ENCODE measurements around the gene CMTM4.

Gene CMTM4

DNA sequence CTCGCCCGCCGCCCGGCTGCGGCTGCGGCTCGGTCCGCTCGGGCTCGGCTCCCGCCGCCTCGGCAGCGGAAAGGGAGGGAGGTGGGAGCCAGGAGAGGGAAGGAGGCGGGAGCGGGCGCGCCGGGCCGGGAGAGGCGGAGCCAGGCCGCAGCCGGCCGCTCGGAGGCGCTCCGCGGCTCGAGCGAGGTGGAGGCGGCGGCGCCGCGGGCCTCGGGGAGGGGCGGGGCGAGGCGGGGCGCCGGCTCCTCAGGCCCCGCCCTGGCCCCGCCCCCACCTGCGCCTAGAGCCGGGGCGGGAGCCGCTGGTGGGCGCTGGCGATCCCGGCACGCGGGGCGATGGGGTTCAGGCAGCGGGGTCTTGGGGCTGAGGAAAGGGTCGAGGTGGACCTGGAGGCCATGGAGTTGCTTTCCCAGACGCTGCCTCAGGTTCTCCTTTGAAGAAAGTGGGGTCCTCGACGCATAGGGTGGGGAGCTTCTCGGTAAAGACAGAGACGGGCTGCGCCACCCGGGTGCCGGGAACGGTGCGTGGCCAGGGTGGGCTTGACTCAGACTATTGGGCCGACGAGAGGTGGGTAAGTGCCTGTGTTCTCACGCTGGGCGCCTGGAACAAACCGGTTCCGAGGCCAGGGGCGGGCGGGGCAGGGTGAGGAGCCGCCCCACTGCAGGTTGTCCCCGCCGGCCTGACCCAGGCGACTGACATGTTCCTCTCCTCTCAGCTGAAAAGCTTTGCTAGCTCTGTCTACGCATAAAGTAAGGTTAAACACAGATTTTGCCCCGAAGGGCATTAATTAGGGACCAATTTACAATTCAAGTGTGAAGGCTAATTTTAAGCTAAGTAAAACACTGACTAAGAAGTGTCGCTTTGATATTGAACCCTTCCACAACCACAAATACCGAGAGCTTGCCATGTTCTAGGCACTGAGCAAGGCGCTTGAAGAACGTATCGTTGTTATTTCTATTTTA, at the start of gene CMTM4:
CMTM4 (minus strand) TSS at position 75 of the 962 bp plus-strand sequence. CDS start 218 bp downstream, outside the sequence.
- CTCF ChIA-PET: interaction anchor here (0.9 to 1.3 kb wide), 4 partner anchors 10 to 171 kb away, joined by 3 to 5 read pairs (median 4); no protein-coding TSS in a partner anchor
- Mint-ChIP-seq H3K4me1 (peaks cover 20% of the 10 kb centered on the region), H3K27me3 (peaks cover 67% of the 10 kb centered on the region), H3K27ac (no peak within 1 kb of the TSS), H3K9me3 (peaks cover 2% of the 10 kb centered on the region), H3K4me3 (peak within 1 kb of the TSS; percentile 72), H3K36me3 (no peaks in the 10 kb centered on the region)
- DNase-seq: peak; percentile 80

DNA sequence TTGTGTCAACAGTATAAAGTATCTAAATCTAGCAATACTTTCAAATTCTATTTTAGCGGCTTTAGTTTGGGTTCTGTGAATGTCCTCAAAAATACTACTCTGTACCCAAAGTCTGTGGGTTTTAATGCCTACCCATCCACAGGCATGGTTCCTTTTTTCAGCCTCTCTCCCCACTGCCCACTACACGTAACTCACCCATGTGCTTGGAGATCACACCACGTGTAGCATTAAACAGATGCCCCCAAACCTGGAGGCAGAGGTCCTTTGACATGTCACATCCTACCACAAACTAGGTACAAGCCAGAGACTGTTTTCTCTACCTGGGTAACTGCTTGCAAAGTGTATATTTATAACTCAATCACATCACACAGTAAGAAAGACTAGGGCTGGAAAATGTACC, 49.5 kb upstream of the CMTM4 start:
- H3K36me3 Mint-ChIP-seq: peaks cover 47% of the 10 kb centered on the region
- no peak overlapping the region for H3K4me3 Mint-ChIP-seq
- CTCF ChIA-PET: interaction anchor here (1.0 to 2.3 kb wide), 2 partner anchors 9 to 95 kb away, joined by 3 to 7 read pairs; no protein-coding TSS in a partner anchor
- H3K27me3 Mint-ChIP-seq: no peaks in the 10 kb centered on the region
- DNase-seq: no peak
- H3K9me3 Mint-ChIP-seq: no peaks in the 10 kb centered on the region
- H3K4me1 Mint-ChIP-seq: peaks cover 48% of the 10 kb centered on the region
- H3K27ac Mint-ChIP-seq: no peak overlapping the region

DNA sequence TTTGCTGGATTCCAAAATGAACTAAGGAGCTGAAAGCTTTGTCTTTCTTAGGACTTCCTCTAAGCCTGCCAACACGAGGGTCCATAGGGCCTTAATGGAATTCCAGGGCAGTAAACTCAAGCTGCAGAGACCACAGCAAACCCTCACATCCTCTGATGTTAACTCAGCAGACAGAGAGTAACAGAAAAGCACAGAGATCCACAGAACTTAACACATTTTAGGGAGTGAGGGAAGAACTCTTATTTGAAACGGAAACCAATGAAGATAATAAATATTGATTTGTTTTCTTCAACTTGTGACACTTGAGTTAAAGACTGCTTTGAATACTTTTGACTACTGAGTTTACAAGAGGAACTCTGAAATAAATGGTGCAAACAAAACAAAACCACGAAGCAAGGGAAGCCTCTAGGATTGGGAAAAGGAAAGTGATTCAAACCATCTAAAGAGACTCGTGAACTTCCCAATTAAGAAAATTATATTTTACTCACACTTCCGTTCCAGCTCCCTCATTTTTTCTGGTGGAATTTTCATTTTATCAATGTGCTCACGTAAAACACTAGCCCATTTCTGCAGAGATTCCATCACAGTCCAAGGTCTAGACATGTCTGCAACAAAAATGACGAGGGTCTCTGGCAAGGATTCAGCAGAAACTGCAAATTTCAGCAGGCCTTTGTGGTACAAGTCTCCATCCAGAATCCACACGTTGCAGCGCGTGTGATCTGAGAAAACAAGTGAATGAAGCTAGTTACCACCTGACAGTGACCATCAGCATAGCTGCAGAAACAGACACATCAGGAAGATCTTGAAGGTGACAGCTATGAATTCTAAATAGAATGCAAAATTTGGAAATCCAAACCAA, 45.6 kb upstream of the CMTM4 start:
- no peak for DNase-seq
- Mint-ChIP-seq H3K4me1 (peaks cover 35% of the 10 kb centered on the region), H3K27ac (no peak overlapping the region), H3K4me3 (no peak overlapping the region), H3K9me3 (no peaks in the 10 kb centered on the region), H3K36me3 (peaks cover 47% of the 10 kb centered on the region), H3K27me3 (no peaks in the 10 kb centered on the region)
- CTCF ChIA-PET: interaction anchor here (1.3 to 6.7 kb wide), 4 partner anchors 10 to 335 kb away, joined by 3 to 85 read pairs (median 32); partner anchors contain the start of gene DYNC1LI2

DNA sequence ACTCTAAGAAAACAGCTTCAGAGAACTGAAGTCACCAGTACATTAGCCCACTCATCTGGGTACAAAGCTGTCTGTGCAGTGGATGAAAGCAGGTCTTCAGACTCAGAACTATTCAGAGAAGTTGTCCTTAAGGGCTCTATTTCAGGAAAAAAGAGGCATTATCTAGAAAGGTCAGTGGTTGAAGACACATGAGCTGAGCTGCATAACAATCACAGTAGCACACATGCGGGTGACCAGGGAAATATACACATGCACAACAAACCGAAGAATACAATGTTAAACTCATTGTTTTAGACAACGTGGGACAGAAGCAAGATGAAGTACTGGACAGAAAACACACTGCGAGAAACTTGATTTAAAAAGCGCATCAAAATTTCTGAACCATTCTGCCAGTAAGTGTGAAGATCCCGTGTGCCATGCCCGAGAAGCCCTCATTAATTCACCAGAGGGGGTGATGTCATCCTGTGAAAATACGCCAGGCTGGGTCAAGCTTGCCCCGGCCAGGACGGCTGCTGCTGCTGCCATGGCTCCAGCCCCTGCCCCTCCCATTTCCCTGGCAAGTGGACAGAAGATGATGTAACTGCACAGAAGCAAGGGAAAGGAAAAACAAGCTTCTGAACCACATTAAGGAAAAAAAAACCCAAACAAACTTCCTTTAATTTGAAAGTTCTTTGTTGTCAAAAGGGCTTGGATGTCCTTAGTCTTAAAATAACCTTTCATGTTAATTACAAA, 44.8 kb upstream of the CMTM4 start:
- CTCF ChIA-PET: interaction anchor here (0.6 to 6.7 kb wide), 10 partner anchors 8 to 336 kb away, joined by 3 to 85 read pairs (median 4); partner anchors contain the start of gene DYNC1LI2
- no peak for DNase-seq
- Mint-ChIP-seq H3K27ac (peak overlapping the region; percentile 20), H3K36me3 (peaks cover 43% of the 10 kb centered on the region), H3K27me3 (no peaks in the 10 kb centered on the region), H3K4me3 (no peak overlapping the region), H3K4me1 (peaks cover 28% of the 10 kb centered on the region), H3K9me3 (no peaks in the 10 kb centered on the region)

DNA sequence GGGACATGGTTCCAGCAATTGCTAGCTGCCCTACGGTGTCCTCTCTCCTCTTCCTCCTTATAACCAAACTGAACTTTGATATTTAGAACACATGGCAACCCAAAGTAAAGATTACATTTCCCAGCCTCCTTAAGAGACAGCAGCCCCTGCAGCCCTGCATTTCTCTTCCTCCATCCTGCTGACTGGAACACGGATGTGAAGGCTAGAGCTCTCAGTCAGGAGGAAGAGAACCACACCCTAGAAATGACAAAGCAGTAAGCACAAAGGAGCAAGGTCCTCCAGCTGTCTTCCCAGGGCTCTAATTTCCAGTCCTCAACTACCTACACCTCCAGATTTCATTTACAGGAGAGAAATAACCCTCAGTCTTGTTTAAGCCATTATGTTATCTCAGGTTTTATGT, 44.0 kb upstream of the CMTM4 start:
- Mint-ChIP-seq H3K27me3 (no peaks in the 10 kb centered on the region), H3K4me3 (no peak overlapping the region), H3K9me3 (no peaks in the 10 kb centered on the region), H3K4me1 (peaks cover 23% of the 10 kb centered on the region), H3K36me3 (peaks cover 46% of the 10 kb centered on the region), H3K27ac (peak overlapping the region; percentile 17)
- DNase-seq: no peak
- CTCF ChIA-PET: interaction anchor here (0.6 to 6.7 kb wide), 15 partner anchors 8 to 335 kb away, joined by 3 to 85 read pairs (median 3); partner anchors contain the start of gene DYNC1LI2

DNA sequence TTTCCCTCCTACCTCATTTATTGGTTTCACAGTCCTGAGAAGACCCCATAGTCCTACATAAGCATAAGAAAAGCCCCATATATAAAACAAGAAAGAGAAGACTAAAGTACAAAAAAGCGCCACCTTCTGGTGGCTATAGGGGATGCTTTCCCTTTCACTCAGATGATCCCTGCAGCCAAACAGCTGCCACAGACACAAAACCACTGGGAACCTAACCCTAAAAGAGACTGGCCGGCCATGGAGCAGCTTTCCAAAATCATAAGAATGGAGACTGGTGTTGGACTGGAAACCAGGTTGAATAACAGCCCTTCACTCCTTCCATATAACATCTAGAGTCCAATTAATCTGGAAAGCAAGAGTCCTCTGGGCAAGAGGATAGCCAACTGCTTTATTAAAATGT, 43.5 kb upstream of the CMTM4 start:
- no peak overlapping the region for H3K27ac Mint-ChIP-seq
- CTCF ChIA-PET: interaction anchor here (0.9 to 6.7 kb wide), 14 partner anchors 9 to 335 kb away, joined by 3 to 85 read pairs (median 3); partner anchors contain the start of gene DYNC1LI2
- H3K27me3 Mint-ChIP-seq: no peaks in the 10 kb centered on the region
- peaks cover 49% of the 10 kb centered on the region for H3K36me3 Mint-ChIP-seq
- H3K9me3 Mint-ChIP-seq: no peaks in the 10 kb centered on the region
- H3K4me3 Mint-ChIP-seq: no peak overlapping the region
- peak; percentile 58 for DNase-seq
- H3K4me1 Mint-ChIP-seq: peaks cover 23% of the 10 kb centered on the region

DNA sequence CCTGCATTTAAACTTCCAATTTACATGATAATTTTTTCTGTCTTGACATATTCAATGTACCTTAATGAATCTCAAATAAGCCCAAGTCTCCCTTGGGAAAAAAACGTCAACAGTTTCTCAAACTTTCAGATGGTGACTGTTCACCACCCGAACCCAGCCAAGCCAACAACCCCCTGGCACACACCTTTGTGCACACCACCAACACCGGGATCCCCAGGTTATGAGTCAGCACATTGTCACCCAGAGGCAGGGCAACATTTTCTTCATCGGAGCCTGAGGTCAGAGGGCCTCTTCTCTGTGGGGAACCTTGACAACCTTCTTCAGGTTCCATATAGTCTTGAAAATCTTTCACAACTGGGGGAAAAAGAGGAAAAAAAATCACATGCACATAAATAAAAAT, 39.3 kb upstream of the CMTM4 start:
- CTCF ChIA-PET: interaction anchor here (3.3 to 6.7 kb wide), 3 partner anchors 7 to 132 kb away, joined by 11 to 85 read pairs (median 25); no protein-coding TSS in a partner anchor
- no peak for DNase-seq
- Mint-ChIP-seq H3K36me3 (peaks cover 63% of the 10 kb centered on the region), H3K4me3 (no peak overlapping the region), H3K4me1 (peaks cover 14% of the 10 kb centered on the region), H3K27me3 (no peaks in the 10 kb centered on the region), H3K27ac (no peak overlapping the region), H3K9me3 (no peaks in the 10 kb centered on the region)

DNA sequence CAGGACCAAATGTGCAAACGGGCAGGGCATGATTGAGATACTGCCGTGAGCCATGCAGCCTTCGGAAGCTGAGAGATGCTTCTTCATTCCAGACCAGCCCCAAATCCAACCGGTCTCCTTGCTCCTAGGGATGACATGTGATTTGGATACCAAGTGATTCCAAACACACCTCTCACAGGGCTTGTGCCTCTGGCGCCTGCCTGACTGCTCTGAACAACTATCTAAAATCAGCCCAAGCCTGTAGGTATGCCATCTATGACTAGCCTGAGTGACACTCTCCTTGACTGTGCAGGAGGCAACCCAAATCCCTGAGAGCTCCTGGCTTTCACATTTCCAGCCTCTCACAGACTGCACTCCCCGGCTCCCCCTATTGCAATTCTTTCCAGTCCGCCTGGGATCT, 34.6 kb upstream of the CMTM4 start:
- Mint-ChIP-seq H3K27ac (no peak overlapping the region), H3K4me1 (peaks cover 2% of the 10 kb centered on the region), H3K9me3 (no peaks in the 10 kb centered on the region), H3K36me3 (peaks cover 61% of the 10 kb centered on the region), H3K4me3 (no peak overlapping the region), H3K27me3 (no peaks in the 10 kb centered on the region)
- DNase-seq: no peak
- CTCF ChIA-PET: interaction anchor here (1.1 to 7.4 kb wide), 5 partner anchors 8 to 412 kb away, joined by 3 to 85 read pairs (median 4); no protein-coding TSS in a partner anchor

DNA sequence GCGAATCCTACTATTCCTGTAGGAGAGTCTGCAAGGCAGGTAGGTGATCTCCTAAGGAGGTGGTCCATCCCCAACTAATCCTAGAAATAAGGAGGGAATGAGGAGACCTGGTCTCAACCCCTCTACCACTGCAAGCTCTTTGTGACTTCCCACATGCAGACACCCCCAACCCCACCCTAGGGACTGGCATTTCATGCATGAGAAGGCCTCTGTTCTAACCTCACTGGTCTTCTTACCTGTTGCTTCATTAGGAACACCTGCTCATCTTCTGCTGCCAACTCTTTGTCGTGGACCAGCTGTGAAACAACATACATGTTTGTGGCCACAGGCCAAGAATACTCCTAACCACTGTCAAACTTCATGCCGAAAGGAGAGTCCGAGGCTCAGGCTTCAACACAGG, 32.3 kb upstream of the CMTM4 start:
- Mint-ChIP-seq H3K9me3 (no peaks in the 10 kb centered on the region), H3K4me3 (no peak overlapping the region), H3K36me3 (peaks cover 64% of the 10 kb centered on the region), H3K27me3 (no peaks in the 10 kb centered on the region), H3K4me1 (peaks cover 2% of the 10 kb centered on the region), H3K27ac (no peak overlapping the region)
- CTCF ChIA-PET: interaction anchor here (0.8 to 7.4 kb wide), 9 partner anchors 11 to 427 kb away, joined by 3 to 85 read pairs (median 10); partner anchors contain the start of gene DYNC1LI2
- DNase-seq: no peak

DNA sequence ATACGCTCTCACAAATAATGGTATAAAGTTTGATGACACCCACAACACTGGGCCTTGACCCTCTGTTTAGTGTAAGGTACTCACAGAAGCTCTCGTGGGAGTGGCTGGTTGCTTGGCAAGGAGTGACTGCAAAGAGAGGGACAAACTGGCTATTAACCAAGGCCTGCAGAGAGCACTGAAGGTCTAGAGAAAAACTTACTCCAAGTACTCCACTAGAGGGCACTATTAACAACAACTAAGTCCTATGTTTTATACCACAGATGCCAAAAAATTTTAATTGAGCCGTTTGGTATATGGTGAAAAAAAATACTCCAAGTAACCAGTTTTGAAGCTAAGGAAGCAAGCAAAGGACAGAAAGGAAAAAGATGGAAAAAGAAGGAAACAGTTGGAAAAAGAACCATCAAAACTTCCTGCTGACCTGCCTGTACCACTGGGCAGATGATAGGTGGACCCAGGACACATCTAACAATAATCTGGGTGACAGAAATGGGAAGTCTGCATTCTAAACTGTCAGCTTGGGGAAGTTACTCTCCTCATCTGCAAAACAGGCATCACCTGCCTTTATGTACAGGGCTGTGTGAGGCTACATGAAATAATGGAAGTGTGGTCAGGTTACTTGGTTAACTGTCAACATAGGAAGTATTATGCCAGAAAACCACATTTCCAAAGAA, 31.7 kb upstream of the CMTM4 start:
- CTCF ChIA-PET: interaction anchor here (0.6 to 7.4 kb wide), 10 partner anchors 11 to 427 kb away, joined by 3 to 85 read pairs (median 8); partner anchors contain the start of gene DYNC1LI2
- H3K4me1 Mint-ChIP-seq: peaks cover 2% of the 10 kb centered on the region
- no peaks in the 10 kb centered on the region for H3K27me3 Mint-ChIP-seq
- peaks cover 64% of the 10 kb centered on the region for H3K36me3 Mint-ChIP-seq
- no peak overlapping the region for H3K4me3 Mint-ChIP-seq
- DNase-seq: no peak
- peak overlapping the region; percentile 67 for H3K27ac Mint-ChIP-seq
- no peaks in the 10 kb centered on the region for H3K9me3 Mint-ChIP-seq

DNA sequence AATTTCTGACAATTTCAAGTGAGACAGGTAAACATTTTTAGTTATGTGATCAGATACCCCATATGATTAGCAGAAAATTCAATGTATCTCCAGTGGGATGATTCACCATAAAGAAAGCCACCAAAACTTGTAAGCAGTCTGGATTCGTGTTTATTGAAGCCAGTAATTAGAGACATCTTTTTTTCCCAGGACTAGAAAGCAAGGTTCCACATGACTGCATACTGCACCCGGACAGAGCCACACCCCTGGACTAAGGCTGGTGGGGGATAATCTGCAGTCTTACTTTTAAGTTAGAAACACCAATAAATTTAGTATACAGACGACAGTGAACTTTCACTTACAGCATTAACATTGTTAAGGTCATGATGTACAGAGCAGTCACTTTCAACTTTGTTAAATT, 24.2 kb upstream of the CMTM4 start:
- DNase-seq: no peak
- H3K9me3 Mint-ChIP-seq: no peaks in the 10 kb centered on the region
- peaks cover 34% of the 10 kb centered on the region for H3K36me3 Mint-ChIP-seq
- peaks cover 3% of the 10 kb centered on the region for H3K27me3 Mint-ChIP-seq
- H3K4me1 Mint-ChIP-seq: no peaks in the 10 kb centered on the region
- no peak overlapping the region for H3K4me3 Mint-ChIP-seq
- CTCF ChIA-PET: interaction anchor here (1.0 to 1.1 kb wide), 2 partner anchors 8 to 25 kb away, joined by 3 read pairs; no protein-coding TSS in a partner anchor
- H3K27ac Mint-ChIP-seq: peak overlapping the region; percentile 11

DNA sequence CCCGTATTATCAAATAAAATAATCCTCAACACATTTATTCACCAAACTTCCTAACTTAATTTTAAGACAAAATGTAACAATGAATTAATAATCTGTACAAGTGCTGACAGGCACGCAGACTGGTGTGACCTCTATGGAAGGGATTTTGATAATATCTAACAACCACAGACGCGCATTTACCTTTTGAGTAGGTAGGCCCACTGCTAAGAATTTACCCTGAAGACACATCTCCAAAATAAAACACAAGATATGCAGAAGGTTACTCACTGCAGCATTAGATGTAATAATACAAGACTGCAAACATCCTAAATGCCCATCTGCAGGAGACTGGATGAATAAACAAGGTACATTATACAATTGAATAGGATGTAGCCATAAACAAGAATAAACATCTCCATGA, 22.7 kb upstream of the CMTM4 start:
- DNase-seq: no peak
- H3K27ac Mint-ChIP-seq: no peak overlapping the region
- CTCF ChIA-PET: no interaction called here
- H3K9me3 Mint-ChIP-seq: no peaks in the 10 kb centered on the region
- no peaks in the 10 kb centered on the region for H3K4me1 Mint-ChIP-seq
- no peak overlapping the region for H3K4me3 Mint-ChIP-seq
- H3K36me3 Mint-ChIP-seq: peaks cover 23% of the 10 kb centered on the region
- H3K27me3 Mint-ChIP-seq: peaks cover 3% of the 10 kb centered on the region

Data from activated naive CD4-positive, alpha-beta T cell treated with anti-CD3 and anti-CD28 coated beads, Interleukin-2, amount 10 ng/mL, durations not matched to agents 7 days and 5 days (primary cell).